IMR-90 (cell line): ENCODE measurements around the gene GXYLT1. TPM values are rescaled to one million over a fixed set of nuclear protein-coding genes. Genes with fewer than 3 reads are reported as not detected.
"Not testable (repeated sequence)": the region's sequence is repeated elsewhere in the genome, so short reads cannot be mapped to it uniquely, and the experiment has no call there.

Source experiments
- ATAC-seq: fragments of 200-7000 bp; cut with Tn5 transposase; 2 replicates; pipeline ENCODE4 v1.9.1; 2020; ENCODE audit warnings: low read depth, mild to moderate bottlenecking, moderate library complexity
- BruUV-seq: library from RNA; stranded (reverse); fragments of 400-500 nt; replicated peaks from 2 replicates; lab custom pipeline; 2021; lab: Mats Ljungman, UMichigan
- CTCF ChIA-PET: fragments of 300-600 bp; formaldehyde crosslinking; extraction: SDS; loops from one replicate; lab custom pipeline; 2021; ENCODE audit warnings: antibody characterized with exemption; lab: Yijun Ruan, JAX
- POLR2A ChIA-PET: fragments of 300-600 bp; sonication (Branson Sonifier 250); formaldehyde crosslinking; loops from one replicate; lab custom pipeline; 2022; ENCODE audit warnings: antibody characterized with exemption; ENCODE audit not compliant: unreplicated experiment; lab: Charles Lee
- DNase-seq: peaks from one replicate; pipeline ENCODE4 v3.0.0; 2013
- H2AFZ ChIP-seq: replicated peaks from 2 replicates; pipeline ENCODE3; 2013; ENCODE audit warnings: low read length, mild to moderate bottlenecking; ENCODE audit not compliant: poor library complexity
- H2AK5ac ChIP-seq: 2 replicates; pipeline ENCODE4 v1.6.1; 2013; ENCODE audit warnings: low read depth, low read length, inconsistent platforms
- H2AK9ac ChIP-seq: replicated peaks from 2 replicates; pipeline ENCODE3; 2013; ENCODE audit warnings: mild to moderate bottlenecking, low read depth, low read length, moderate library complexity; ENCODE audit not compliant: poor library complexity
- H2BK120ac ChIP-seq: 2 replicates; pipeline ENCODE4 v1.6.1; 2013; ENCODE audit warnings: low read depth, low read length, inconsistent platforms
- H2BK15ac ChIP-seq: 3 replicates; pipeline ENCODE4 v1.6.1; 2013; ENCODE audit warnings: low read depth, low read length, inconsistent platforms
- H2BK20ac ChIP-seq: 2 replicates; pipeline ENCODE4 v1.6.1; 2013; ENCODE audit warnings: low read depth, mild to moderate bottlenecking, inconsistent platforms, low read length, moderate library complexity
- H2BK5ac ChIP-seq: 2 replicates; pipeline ENCODE4 v1.6.1; 2013; ENCODE audit warnings: mild to moderate bottlenecking, low read depth, low read length, inconsistent platforms; ENCODE audit not compliant: poor library complexity, severe bottlenecking
- H3K14ac ChIP-seq: replicated peaks from 2 replicates; pipeline ENCODE4 v1.6.1; 2013; ENCODE audit warnings: low read depth, low read length, inconsistent platforms
- H3K18ac ChIP-seq: 2 replicates; pipeline ENCODE4 v1.6.1; 2013; ENCODE audit warnings: low read depth, low read length, control low read depth
- H3K23ac ChIP-seq: 2 replicates; pipeline ENCODE4 v1.6.1; 2013; ENCODE audit warnings: low read depth, low read length, inconsistent platforms
- H3K27ac ChIP-seq: 2 replicates; pipeline ENCODE4 v1.5.1; 2013; ENCODE audit warnings: mild to moderate bottlenecking, control low read depth, low read length; ENCODE audit not compliant: insufficient read depth
- H3K27me3 ChIP-seq: 2 replicates; pipeline ENCODE4 v1.6.1; 2013; ENCODE audit warnings: low read length; ENCODE audit not compliant: control insufficient read depth, insufficient read depth
- H3K36me3 ChIP-seq: 2 replicates; pipeline ENCODE4 v1.6.1; 2013; ENCODE audit warnings: low read length, mixed read lengths; ENCODE audit not compliant: control insufficient read depth, insufficient read depth
- H3K4ac ChIP-seq: 2 replicates; pipeline ENCODE4 v1.6.1; 2013; ENCODE audit warnings: low read depth, low read length, inconsistent platforms
- H3K4me1 ChIP-seq: 2 replicates; pipeline ENCODE4 v1.6.1; 2013; ENCODE audit warnings: low read length, mixed read lengths; ENCODE audit not compliant: control insufficient read depth, insufficient read depth
- H3K4me2 ChIP-seq: 2 replicates; pipeline ENCODE4 v1.6.1; 2013; ENCODE audit warnings: low read depth, mild to moderate bottlenecking, control low read depth, low read length, moderate library complexity
- H3K4me3 ChIP-seq: 2 replicates; pipeline ENCODE4 v1.5.1; 2013; ENCODE audit warnings: low read depth, mild to moderate bottlenecking, control low read depth, low read length, moderate library complexity; ENCODE audit not compliant: insufficient read depth
- H3K56ac ChIP-seq: 2 replicates; pipeline ENCODE4 v1.6.1; 2013; ENCODE audit warnings: low read length, inconsistent platforms; ENCODE audit not compliant: insufficient read depth; ENCODE audit errors: extremely low read depth
- H3K79me1 ChIP-seq, 2 experiments: 2 replicates each; pipeline ENCODE4 v1.6.1; 2013; ENCODE audit warnings: low read length in 2 of 2, inconsistent platforms in 1 of 2, low read depth in 1 of 2
- H3K9ac ChIP-seq: 2 replicates; pipeline ENCODE4 v1.6.1; 2013; ENCODE audit warnings: low read depth, low read length, control low read depth
- H3K9me1 ChIP-seq: 2 replicates; pipeline ENCODE4 v1.6.1; 2013; ENCODE audit warnings: low read length, inconsistent platforms; ENCODE audit not compliant: insufficient read depth
- H3K9me3 ChIP-seq: 2 replicates; pipeline ENCODE4 v1.6.1; 2013; ENCODE audit warnings: low read length; ENCODE audit not compliant: control insufficient read depth, insufficient read depth
- H4K20me1 ChIP-seq: 2 replicates; pipeline ENCODE4 v1.6.1; 2013; ENCODE audit warnings: low read length, inconsistent platforms; ENCODE audit not compliant: insufficient read depth
- H4K5ac ChIP-seq: 2 replicates; pipeline ENCODE4 v1.6.1; 2013; ENCODE audit warnings: mild to moderate bottlenecking, low read depth, low read length, control low read depth
- H4K8ac ChIP-seq, 2 experiments: 2 replicates each; pipeline ENCODE4 v1.6.1; 2013; ENCODE audit warnings: low read depth in 2 of 2, low read length in 2 of 2, control low read depth in 1 of 2, inconsistent platforms in 1 of 2
- H4K91ac ChIP-seq: 2 replicates; pipeline ENCODE4 v1.6.1; 2013; ENCODE audit warnings: low read depth, low read length, inconsistent platforms; ENCODE audit not compliant: insufficient read depth
- WGBS, 2 experiments: methylation state at CpG; one replicate each; pipeline versions ENCODE4 v1.1.5 to v1.1.7; 2013; ENCODE audit warnings: missing lambda C conversion rate in 2 of 2; ENCODE audit not compliant: insufficient read length in 1 of 2; ENCODE audit errors: extremely low coverage in 2 of 2; 5-methylcytosine and 5-hydroxymethylcytosine counted together
- dilution Hi-C: fragments of 300-500 bp; cut with HindIII; formaldehyde crosslinking; loops from one replicate; pipeline ENCODE4 v1.14.3; 2018; ENCODE audit warnings: low sequenced_read_pairs; ENCODE audit not compliant: unreplicated experiment
- in situ Hi-C: fragments of 300-500 bp; cut with MboI; formaldehyde crosslinking; loops from 3 replicates; pipeline ENCODE4 v1.14.3; 2019; ENCODE audit warnings: low sequenced_read_pairs, inconsistent platforms, mixed read lengths
- intact Hi-C: fragments of 100-400 bp; cut with micrococcal nuclease; formaldehyde crosslinking; loops from 2 replicates; pipeline ENCODE4 v1.10.0; 2022
- polyA plus RNA-seq, 3 experiments: library from polyadenylated mRNA; depleted of rRNA; stranded (reverse); fragments of >200 nt; gene quantifications; 2 replicates each; pipeline ENCODE4 v1.2.3, GENCODE V29; 2012; ENCODE audit warnings: low replicate concordance in 1 of 3
- total RNA-seq: library from RNA; depleted of rRNA; stranded (reverse); fragments of >200 nt; gene quantifications from 2 replicates; pipeline ENCODE4 v1.2.3, GENCODE V29; 2012

Gene GXYLT1
- total and polyA plus RNA-seq, 2 of the 4 experiments (the other 2 are of a cell fraction): 8.5 to 8.6 TPM

DNA sequence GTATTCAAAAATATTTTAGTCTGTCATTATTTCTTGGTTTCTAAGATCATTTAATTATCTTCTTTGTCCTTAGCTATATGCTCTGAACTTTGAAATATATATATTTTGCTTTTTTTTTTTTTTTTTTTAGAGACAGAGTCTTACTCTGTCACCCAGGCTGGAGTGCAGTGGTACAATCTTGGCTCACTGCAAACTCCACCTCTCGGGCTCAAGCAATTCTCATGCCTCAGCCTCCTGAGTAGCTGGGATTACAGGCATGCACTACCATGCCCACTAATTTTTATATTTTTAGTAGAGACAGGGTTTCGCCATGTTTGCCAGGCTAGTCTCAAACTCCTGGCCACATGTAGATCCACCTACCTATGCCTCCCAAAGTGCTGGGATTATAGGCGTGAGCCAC, 43.6 kb upstream of the GXYLT1 start:
- dilution Hi-C loops, in situ Hi-C loops, H3K4me2 ChIP-seq, H3K9ac ChIP-seq, CTCF ChIA-PET, H4K5ac ChIP-seq, H3K23ac ChIP-seq, H3K27ac ChIP-seq, POLR2A ChIA-PET, H4K8ac ChIP-seq, H3K9me3 ChIP-seq, H2BK5ac ChIP-seq, H3K27me3 ChIP-seq, H2AK9ac ChIP-seq, H2AK5ac ChIP-seq, H2BK15ac ChIP-seq, H3K18ac ChIP-seq, ATAC-seq, H2BK120ac ChIP-seq, H4K20me1 ChIP-seq, BruUV-seq, H4K91ac ChIP-seq, intact Hi-C loops, H3K4me3 ChIP-seq, H2BK20ac ChIP-seq, H3K36me3 ChIP-seq, DNase-seq, H2AFZ ChIP-seq, H3K9me1 ChIP-seq, H3K4me1 ChIP-seq, H3K56ac ChIP-seq, H3K4ac ChIP-seq, H3K14ac ChIP-seq: not testable (repeated sequence)
- peaks cover 9 to 30% of the 10 kb centered on the region in 2 experiments for H3K79me1 ChIP-seq
- WGBS, 2 experiments: no CpG with 5 or more reads among the region's 3 CpGs
